ENCODE data around the gene CUX1.

Gene CUX1

DNA sequence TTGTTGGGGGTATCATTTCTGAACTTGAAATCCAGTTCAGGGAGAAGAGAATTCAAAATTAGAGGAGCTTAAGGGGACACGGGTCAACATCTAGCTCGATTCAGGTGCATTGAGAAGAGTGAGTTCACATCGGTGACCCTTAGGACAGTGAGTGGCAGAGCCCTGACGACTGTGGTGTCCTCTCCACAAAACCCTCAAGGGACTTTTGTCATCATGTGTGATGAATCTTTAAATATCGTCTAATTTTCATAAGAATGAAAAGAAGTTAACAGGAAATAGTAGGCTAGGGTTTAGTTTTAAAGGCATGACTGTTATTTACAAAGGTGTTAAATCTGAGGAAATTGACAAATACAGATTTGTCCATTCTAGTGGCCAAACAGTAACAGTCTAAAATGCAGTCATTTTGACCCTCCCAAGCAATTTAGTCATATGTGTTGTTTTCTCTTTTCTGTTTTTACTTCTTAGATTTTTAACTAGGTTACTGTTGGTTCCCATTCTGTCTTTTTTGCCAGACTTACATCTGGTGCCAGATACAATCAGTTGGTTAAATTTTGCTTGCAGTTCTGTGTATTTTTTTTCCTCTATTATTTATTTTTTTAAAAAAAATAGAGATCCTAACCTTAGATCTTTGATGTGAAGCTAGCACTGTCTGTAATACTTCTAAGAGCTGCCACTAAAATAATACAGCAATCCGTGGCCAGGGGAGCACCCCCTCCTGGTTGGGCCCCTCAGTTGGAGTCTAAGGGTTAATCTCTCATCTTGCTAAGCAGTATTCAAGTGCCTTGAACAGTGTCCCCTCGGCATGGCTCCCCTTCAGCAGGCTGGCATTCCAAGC lies 434.3 kb downstream of the CUX1 start:
- no peak for DNase-seq
- Histone ChIP-seq H3K9me3 (no peaks in the 10 kb centered on the region; the same call in 1 of the 2 replicates), H3K27me3 (no peaks in the 10 kb centered on the region), H3K4me1 (peaks cover 19% of the 10 kb centered on the region), H3K36me3 (peaks cover 3% of the 10 kb centered on the region), H3K4me3 (ENCODE audit: low read depth, low read length) (no peak overlapping the region)
- TF ChIP-seq, protein P1, sequence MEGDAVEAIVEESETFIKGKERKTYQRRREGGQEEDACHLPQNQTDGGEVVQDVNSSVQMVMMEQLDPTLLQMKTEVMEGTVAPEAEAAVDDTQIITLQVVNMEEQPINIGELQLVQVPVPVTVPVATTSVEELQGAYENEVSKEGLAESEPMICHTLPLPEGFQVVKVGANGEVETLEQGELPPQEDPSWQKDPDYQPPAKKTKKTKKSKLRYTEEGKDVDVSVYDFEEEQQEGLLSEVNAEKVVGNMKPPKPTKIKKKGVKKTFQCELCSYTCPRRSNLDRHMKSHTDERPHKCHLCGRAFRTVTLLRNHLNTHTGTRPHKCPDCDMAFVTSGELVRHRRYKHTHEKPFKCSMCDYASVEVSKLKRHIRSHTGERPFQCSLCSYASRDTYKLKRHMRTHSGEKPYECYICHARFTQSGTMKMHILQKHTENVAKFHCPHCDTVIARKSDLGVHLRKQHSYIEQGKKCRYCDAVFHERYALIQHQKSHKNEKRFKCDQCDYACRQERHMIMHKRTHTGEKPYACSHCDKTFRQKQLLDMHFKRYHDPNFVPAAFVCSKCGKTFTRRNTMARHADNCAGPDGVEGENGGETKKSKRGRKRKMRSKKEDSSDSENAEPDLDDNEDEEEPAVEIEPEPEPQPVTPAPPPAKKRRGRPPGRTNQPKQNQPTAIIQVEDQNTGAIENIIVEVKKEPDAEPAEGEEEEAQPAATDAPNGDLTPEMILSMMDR (IDR thresholded peaks at IDR 0.05; ENCODE audit: low read depth, low read length), result no peak

DNA sequence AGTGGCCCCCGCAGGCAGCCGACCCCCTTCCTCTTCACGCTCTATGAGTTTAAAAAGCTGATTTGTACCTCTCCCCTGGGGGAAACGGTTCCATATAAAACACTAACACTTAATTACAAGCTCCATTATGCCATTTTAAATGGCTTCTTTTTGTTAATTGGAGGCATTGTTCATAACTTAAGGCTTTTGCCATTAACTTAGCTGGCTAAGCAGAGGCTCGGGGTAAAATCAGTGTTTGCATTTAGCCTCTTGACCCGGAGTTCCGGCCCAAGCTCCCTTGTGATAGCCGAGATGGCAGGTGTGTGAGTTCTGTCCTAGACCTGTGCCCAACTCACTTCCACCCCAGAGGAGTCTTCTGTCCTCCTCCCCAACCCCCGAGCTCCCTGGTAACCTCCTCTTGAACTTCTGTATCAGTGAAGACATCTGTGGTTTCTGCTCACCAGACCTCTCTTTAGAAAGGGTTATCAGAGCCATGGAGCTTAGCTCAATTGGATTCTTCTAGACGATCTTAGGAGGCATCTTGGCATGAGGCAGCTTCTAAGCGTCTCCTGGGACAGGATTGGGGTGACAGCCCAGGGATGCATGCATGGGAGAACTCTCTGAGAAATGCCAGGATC lies 435.0 kb downstream of the CUX1 start:
- no peak for DNase-seq
- Histone ChIP-seq H3K4me1 (peaks cover 19% of the 10 kb centered on the region), H3K27me3 (no peaks in the 10 kb centered on the region), H3K4me3 (ENCODE audit: low read depth, low read length) (no peak overlapping the region), H3K36me3 (peaks cover 3% of the 10 kb centered on the region), H3K9me3 (no peaks in the 10 kb centered on the region; the same call in 1 of the 2 replicates)
- TF ChIP-seq, protein P1 (IDR thresholded peaks at IDR 0.05; ENCODE audit: low read depth, low read length), result no peak

- DNase-seq, result no peak
- Histone ChIP-seq H3K9me3 (no peaks in the 10 kb centered on the region; the same call in 1 of the 2 replicates), H3K4me1 (peaks cover 19% of the 10 kb centered on the region), H3K27me3 (no peaks in the 10 kb centered on the region), H3K36me3 (peaks cover 3% of the 10 kb centered on the region), H3K4me3 (ENCODE audit: low read depth, low read length) (no peak overlapping the region)
- TF ChIP-seq, protein P1 (IDR thresholded peaks at IDR 0.05; ENCODE audit: low read depth, low read length), result no peak
Measured at GRCh38 chr7:102253066-102253972, 435.9 kb downstream of the CUX1 start.

DNA sequence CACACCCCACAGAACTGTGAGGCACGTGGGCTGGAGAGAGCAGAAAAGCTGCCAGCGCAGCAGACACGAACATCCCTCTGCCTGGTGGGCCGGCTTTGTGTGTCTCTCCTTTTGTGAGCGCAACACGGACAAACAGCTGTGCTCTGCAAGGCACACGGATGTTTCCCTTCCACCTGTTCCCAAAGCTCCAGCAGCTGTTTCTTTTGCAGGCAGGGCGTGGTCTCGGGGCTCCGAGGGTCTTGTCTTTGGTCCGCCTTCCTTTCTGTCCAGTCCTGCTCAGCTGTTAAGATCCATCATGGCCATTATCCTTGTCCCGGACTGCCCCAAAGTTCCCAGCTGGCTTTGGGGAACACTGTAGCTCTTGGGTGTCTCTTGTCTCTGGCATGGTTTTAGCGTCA lies 436.5 kb downstream of the CUX1 start:
- peaks cover 23% of the 10 kb centered on the region for H3K4me1 ChIP-seq
- no peaks in the 10 kb centered on the region; the same call in 1 of the 2 replicates for H3K9me3 ChIP-seq
- TF ChIP-seq, protein P1 (IDR thresholded peaks at IDR 0.05; ENCODE audit: low read depth, low read length), result no peak
- no peaks in the 10 kb centered on the region for H3K27me3 ChIP-seq
- H3K36me3 ChIP-seq, result peaks cover 3% of the 10 kb centered on the region
- H3K4me3 ChIP-seq (ENCODE audit: low read depth, low read length), result no peak overlapping the region
- no peak for DNase-seq

- H3K27me3 ChIP-seq, result no peaks in the 10 kb centered on the region
- DNase-seq, result no peak
- no peaks in the 10 kb centered on the region; the same call in 1 of the 2 replicates for H3K9me3 ChIP-seq
- TF ChIP-seq, protein P1 (IDR thresholded peaks at IDR 0.05; ENCODE audit: low read depth, low read length), result no peak
- H3K4me3 ChIP-seq (ENCODE audit: low read depth, low read length), result no peak overlapping the region
- no peaks in the 10 kb centered on the region; the same call in none of the 2 replicates for H3K36me3 ChIP-seq
- H3K4me1 ChIP-seq, result peaks cover 23% of the 10 kb centered on the region
Measured at GRCh38 chr7:102254521-102254920, 437.1 kb downstream of the CUX1 start.

Measured in BE2C (cell line).